BJ (cell line): ENCODE measurements around the gene LCN10. TPM values are rescaled to one million over a fixed set of nuclear protein-coding genes. Genes with fewer than 3 reads are reported as not detected.
"Not testable (repeated sequence)": the region's sequence is repeated elsewhere in the genome, so short reads cannot be mapped to it uniquely, and the experiment has no call there.

ENCODE experiments used
- CTCF ChIA-PET: fragments of 350-600 bp; formaldehyde crosslinking; extraction: SDS; loops from one replicate; lab custom pipeline; 2021; ENCODE audit warnings: antibody characterized with exemption, inconsistent platforms; lab: Yijun Ruan, JAX
- POLR2A ChIA-PET: fragments of 300-600 bp; sonication (Branson Sonifier 250); formaldehyde crosslinking; extraction: SDS; loops from one replicate; lab custom pipeline; 2021; ENCODE audit warnings: antibody characterized with exemption; lab: Charles Lee
- DNase-seq: peaks from one replicate; pipeline ENCODE4 v3.0.0-alpha.2; 2011; ENCODE audit warnings: low read depth
- H3K27me3 ChIP-seq: 2 replicates; pipeline ENCODE4 v1.6.0; 2011; ENCODE audit warnings: low read length; ENCODE audit not compliant: control insufficient read depth, insufficient read depth
- H3K36me3 ChIP-seq: 2 replicates; pipeline ENCODE4 v1.5.1; 2011; ENCODE audit warnings: low read length; ENCODE audit not compliant: control insufficient read depth, insufficient read depth
- H3K4me3 ChIP-seq: 2 replicates; pipeline ENCODE4 v1.5.1; 2011; ENCODE audit warnings: low read depth, mild to moderate bottlenecking, control low read depth, low read length
- polyA minus RNA-seq: library from RNA; depleted of rRNA, polyadenylated mRNA; stranded (reverse); fragments of >200 nt; gene quantifications from 2 replicates; pipeline ENCODE4 v1.2.3, GENCODE V29; 2011; rRNA and poly(A)+ RNA removed
- polyA plus RNA-seq: library from polyadenylated mRNA; depleted of rRNA; stranded (reverse); fragments of >200 nt; gene quantifications from 2 replicates; pipeline ENCODE4 v1.2.3, GENCODE V29; 2011; rRNA removed
- TF ChIP-seq, protein P1 (sequence below): IDR thresholded peaks from 2 replicates; pipeline ENCODE4 v1.5.1; 2011; ENCODE audit warnings: low read depth, mild to moderate bottlenecking, control low read depth, inconsistent platforms, low read length, moderate library complexity; ENCODE audit not compliant: insufficient read depth

LCN10 gene
- polyA plus RNA-seq, result not detected in 2 replicates
- polyA minus RNA-seq, result not detected in 2 replicates

DNA sequence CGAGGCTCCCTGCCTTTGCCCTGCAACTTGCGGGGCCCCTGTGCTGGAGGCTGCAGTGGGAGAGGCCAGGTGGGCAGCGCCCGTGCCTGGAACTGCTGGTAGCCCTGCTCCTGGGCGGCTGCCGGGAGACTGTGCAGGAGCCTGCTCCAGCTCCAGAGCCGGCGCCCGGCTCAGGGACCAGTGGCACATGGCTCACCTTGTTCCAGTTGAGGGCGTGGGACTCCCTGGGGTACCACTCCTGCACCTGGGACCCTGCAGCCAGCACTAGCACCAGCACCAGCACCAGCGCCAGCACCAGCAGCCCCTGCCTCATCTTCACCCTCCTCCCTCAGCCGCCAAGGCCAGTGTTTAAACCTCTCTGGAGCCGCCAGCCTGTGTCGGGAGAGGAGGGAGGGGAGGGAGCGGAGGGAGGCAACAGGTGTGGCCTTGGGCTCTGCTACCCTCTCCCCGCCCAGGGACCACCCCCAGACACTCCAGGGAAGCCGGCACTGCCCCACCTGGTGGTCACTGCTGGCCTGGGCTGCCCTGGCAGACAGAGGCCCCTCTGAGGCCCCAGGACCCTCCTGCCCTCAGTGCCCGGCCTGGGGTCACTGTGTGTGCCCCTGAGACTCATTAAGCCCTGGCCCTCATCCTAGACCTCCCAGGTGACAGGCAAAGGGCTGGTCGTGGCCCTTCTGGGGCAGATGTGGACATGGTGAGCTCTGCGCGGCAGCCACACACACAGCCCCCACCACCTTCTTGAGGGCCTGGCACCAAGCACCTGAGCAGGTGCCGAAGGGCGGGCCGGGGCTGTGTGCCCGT lies at the start of gene LCN10:
Gene LCN10, minus strand, starts transcription at position 350 of the 801 bp plus-strand sequence. Its CDS starts 37 bp downstream, at position 313.
- POLR2A ChIA-PET, result no interaction called here
- Histone ChIP-seq H3K36me3 (no peaks in the 10 kb centered on the region), H3K27me3 (peaks cover 11% of the 10 kb centered on the region), H3K4me3 (no peak within 1 kb of the TSS)
- no peak for DNase-seq
- TF ChIP-seq, protein P1, sequence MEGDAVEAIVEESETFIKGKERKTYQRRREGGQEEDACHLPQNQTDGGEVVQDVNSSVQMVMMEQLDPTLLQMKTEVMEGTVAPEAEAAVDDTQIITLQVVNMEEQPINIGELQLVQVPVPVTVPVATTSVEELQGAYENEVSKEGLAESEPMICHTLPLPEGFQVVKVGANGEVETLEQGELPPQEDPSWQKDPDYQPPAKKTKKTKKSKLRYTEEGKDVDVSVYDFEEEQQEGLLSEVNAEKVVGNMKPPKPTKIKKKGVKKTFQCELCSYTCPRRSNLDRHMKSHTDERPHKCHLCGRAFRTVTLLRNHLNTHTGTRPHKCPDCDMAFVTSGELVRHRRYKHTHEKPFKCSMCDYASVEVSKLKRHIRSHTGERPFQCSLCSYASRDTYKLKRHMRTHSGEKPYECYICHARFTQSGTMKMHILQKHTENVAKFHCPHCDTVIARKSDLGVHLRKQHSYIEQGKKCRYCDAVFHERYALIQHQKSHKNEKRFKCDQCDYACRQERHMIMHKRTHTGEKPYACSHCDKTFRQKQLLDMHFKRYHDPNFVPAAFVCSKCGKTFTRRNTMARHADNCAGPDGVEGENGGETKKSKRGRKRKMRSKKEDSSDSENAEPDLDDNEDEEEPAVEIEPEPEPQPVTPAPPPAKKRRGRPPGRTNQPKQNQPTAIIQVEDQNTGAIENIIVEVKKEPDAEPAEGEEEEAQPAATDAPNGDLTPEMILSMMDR, result peak; percentile 29; the same call in 1 of the 2 replicates
- CTCF ChIA-PET, result interaction anchor here (1.0 to 1.4 kb wide), 2 partner anchors 18 to 27 kb away, joined by 3 read pairs; no protein-coding TSS in a partner anchor

DNA sequence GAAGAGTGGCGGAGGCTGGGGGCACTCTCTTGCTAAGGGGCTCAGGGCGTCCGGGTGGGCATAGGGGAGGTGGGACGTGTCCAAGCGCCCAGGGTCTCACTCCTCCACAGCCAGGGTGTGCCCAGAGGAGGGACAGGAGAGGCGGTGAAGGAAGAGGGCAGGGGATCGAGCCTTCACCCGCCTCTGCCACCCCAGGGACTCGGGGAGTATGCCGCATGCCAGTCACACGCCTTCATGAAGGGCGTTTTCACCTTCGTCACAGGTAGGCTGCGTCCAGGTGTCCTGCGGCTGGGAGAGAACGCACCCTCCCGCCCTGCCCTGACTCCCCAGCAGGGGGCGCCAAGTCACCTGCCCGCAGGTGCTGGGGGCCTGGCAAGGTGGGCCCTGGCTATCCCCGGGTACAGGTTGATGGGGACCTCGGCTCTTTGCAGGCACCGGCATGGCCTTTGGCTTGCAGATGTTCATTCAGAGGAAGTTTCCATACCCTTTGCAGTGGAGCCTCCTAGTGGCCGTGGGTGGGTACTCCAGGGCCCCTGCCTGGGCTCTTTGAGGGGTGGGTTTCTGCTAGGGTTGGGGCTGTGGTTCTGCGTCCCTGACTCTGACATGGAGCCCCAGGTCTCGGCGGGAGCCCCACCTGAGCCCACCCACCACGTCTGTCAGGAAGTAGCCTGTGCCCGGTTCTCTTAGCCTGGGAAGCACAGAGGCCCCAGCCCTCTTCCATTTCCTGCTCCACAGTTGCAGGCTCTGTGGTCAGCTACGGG lies 49.0 kb upstream of the LCN10 start:
- ChIA-PET CTCF (interaction anchor here (0.6 to 1.8 kb wide), 21 partner anchors 8 to 272 kb away, joined by 3 to 15 read pairs (median 5); partner anchors contain the start of genes ABCA2, AJM1 and RABL6), POLR2A (no interaction called here)
- Histone ChIP-seq H3K4me3 (peak overlapping the region; percentile 99), H3K36me3 (no peaks in the 10 kb centered on the region; the same call in 1 of the 2 replicates), H3K27me3 (peaks cover 5% of the 10 kb centered on the region)
- TF ChIP-seq, protein P1, result peak; percentile 97
- DNase-seq, result no peak

DNA sequence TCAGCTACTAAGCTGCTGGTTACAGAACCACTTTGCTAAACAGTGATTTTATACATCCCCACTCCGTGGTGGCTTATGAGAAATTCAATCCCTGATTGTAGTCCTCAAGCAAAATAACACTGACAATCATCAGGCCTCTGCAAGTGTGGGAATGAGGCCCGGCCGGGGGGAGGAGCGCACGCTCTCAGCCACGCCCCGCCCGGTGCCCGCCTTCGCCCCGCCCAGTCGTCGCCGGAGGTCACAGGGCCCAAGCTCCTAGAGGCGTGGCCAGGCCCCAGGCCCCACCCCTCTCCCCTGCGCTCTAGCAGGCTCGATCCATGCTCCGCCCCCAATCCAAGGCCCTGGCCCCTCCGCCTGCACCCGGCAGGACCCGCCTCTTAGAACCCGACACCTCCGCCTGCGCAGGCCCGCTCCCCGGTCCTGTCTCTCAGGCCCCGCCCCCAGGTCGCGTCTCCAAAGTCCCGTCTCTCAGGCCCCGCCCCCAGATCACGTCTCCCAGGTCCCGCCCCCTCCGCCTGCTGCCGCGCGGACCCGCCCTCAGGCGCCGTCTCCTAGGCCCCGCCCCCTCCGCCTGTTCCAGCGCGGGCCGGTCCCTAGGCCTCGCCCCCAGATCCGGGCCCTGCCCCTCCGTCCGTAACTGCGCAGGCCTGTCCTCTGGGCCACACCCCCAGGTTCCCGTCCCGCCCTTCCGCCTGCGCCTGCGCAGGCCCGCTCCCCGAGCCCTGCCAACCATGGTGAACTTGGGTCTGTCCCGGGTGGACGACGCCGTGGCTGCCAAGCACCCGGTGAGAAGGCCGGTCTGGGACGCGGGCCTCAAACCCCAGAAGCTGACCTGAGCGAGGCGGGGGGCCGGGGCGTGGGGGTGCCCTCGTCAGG lies 48.1 kb upstream of the LCN10 start, which contains the start of gene TMEM141:
Gene TMEM141, plus strand, starts transcription at position 705 of the 876 bp plus-strand sequence. Its CDS starts 27 bp downstream, at position 732.
- Histone ChIP-seq H3K27me3 (peaks cover 1% of the 10 kb centered on the region), H3K36me3 (no peaks in the 10 kb centered on the region; the same call in 1 of the 2 replicates), H3K4me3 (peak within 1 kb of the TSS; percentile 99)
- ChIA-PET CTCF (interaction anchor here (0.6 to 1.8 kb wide), 14 partner anchors 9 to 444 kb away, joined by 3 to 15 read pairs (median 4); partner anchors contain the start of genes AJM1 and RABL6), POLR2A (no interaction called here)
- DNase-seq, result peak; percentile 94
- TF ChIP-seq, protein P1, result no peak

DNA sequence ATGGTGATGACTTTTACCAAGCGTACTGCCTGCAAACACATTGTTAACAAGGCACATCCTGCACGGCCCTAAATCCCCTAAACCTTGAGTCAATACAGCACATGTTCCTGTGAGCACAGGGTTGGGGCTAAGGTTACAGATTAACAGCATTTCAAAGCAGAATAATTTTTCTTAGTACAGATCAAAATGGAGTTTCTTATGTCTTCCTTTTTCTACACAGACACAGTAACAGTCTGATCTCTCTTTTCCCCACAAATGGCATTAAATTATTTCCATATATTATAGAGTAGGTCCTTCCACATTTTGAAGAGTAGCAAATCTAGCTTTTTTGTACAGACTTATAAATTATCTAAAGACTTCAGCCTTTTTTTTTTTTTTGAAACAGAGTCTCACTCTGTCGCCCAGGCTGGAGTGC lies 46.8 kb upstream of the LCN10 start:
- Histone ChIP-seq H3K36me3 (no peaks in the 10 kb centered on the region), H3K4me3 (no peak overlapping the region), H3K27me3 (no peaks in the 10 kb centered on the region)
- TF ChIP-seq, protein P1, result no peak
- ChIA-PET POLR2A (no interaction called here), CTCF (no interaction called here)
- DNase-seq, result no peak

DNA sequence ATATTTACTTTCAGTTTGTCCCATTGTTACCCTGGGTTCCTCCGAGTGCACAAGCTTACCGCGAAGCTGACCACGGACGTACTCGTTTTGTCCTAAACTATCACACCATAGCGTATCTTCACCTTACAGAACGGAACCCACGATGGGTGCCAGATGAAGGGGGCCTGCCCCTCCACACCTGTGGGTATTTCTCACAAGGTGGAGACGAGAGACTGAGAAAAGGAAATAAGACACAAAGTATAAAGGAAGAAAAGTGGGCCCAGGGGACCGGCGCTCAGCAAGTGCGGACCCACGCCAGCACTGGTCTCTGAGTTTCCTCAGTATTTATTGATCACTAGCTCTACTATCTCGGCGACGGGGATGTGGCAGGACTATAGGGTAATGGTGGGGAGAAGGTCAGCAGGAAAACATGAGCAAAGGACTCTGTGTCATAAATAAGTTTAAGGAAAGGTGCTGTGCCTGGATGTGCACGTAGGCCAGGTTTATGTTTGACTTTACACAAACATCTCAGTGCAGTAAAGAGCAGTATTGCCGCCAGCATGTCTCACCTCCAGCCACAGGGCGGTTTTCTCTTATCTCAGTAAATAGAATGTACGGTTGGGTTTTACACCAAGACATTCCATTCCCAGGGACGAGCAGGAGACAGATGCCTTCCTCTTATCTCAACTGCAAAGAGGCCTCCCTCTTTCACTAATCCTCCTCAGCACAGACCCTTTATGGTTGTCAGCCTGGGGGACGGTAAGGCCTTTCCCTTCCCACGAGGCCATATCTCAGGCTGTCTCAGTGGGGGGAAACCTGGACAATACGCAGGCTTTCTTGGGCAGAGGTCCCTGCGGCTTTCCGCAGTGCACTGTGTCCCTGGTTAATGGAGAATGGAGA lies 46.1 kb upstream of the LCN10 start:
- CTCF ChIA-PET, result interaction anchor here (0.7 to 6.8 kb wide), 15 partner anchors 11 to 394 kb away, joined by 3 to 52 read pairs (median 3); partner anchors contain the start of gene SAPCD2
- POLR2A ChIA-PET, H3K27me3 ChIP-seq, H3K4me3 ChIP-seq, H3K36me3 ChIP-seq, DNase-seq: not testable (repeated sequence)
